Keratinocyte (primary cell): ENCODE results near the gene PNMA6E.

Source experiments
- EZH2 ChIP-seq: IDR thresholded peaks from one replicate; pipeline ENCODE4 v1.6.1; 2012; ENCODE audit warnings: inconsistent platforms, mild to moderate bottlenecking, low read length, moderate library complexity
- TF ChIP-seq, protein P1 (sequence below), 3 experiments: IDR thresholded peaks in 1 of 3; conservative IDR thresholded peaks in 1 of 3; optimal IDR thresholded peaks in 1 of 3; 2 replicates in 2 of 3; 3 replicates in 1 of 3; pipeline versions ENCODE3 to v1.5.1; 2011; ENCODE audit warnings: low read length in 3 of 3, mild to moderate bottlenecking in 3 of 3, moderate library complexity in 2 of 3, control low read depth in 1 of 3, inconsistent platforms in 1 of 3; ENCODE audit not compliant: insufficient read depth in 2 of 3; ENCODE audit errors: extremely low read depth in 1 of 3

DNA sequence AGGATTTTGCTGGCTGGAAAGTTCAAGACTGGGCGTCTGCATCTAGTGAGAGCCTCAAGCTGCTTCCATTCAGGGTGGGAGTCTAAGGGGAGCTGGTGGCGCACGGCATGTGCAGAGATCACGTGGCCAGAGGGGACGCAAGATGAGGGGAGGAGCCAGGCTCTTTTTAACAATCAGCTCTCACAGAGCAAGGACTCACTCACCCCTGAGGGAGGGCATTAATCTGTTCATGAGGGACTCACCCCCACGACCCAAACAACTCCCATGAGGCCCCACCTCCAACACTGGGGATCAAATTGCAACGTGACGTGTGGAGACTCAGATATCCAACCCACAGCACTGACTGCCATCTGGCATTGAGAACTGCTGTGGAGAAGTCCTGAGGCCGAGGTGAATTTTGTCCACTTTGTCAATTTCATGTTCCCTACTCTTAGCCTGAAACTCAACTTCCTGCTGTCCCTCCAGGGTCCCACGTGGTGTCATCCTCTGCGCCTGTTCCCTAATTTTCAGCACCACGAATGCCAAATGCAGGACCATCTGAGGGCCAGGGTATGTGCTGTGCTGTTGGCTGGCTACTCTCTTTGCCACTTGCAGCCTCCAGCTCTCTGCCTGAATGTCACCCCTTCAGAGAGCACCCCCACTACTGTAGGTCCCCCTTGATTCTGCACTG lies 15.8 kb upstream of the PNMA6E start:
- TF ChIP-seq, protein P1, sequence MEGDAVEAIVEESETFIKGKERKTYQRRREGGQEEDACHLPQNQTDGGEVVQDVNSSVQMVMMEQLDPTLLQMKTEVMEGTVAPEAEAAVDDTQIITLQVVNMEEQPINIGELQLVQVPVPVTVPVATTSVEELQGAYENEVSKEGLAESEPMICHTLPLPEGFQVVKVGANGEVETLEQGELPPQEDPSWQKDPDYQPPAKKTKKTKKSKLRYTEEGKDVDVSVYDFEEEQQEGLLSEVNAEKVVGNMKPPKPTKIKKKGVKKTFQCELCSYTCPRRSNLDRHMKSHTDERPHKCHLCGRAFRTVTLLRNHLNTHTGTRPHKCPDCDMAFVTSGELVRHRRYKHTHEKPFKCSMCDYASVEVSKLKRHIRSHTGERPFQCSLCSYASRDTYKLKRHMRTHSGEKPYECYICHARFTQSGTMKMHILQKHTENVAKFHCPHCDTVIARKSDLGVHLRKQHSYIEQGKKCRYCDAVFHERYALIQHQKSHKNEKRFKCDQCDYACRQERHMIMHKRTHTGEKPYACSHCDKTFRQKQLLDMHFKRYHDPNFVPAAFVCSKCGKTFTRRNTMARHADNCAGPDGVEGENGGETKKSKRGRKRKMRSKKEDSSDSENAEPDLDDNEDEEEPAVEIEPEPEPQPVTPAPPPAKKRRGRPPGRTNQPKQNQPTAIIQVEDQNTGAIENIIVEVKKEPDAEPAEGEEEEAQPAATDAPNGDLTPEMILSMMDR (optimal IDR thresholded peaks at IDR 0.05 in 1 of 3, IDR thresholded peaks at IDR 0.05 in 1 of 3, conservative IDR thresholded peaks at IDR 0.05 in 1 of 3; ENCODE audit: extremely low read depth in 1 of 3, insufficient read depth in 2 of 3, low read length in 3 of 3) = no peak
- no peak for TF ChIP-seq EZH2
